Keratinocyte (primary cell): ENCODE data around the gene CBLN3. TPM values are rescaled to one million over a fixed set of nuclear protein-coding genes. Genes with fewer than 3 reads are reported as not detected.

Experiments used
- DNase-seq: peaks from one replicate; pipeline ENCODE4 v3.0.0-alpha.2; 2011; ENCODE audit warnings: low read depth, missing footprints, low spot score
- FAIRE-seq: peaks from 2 replicates; lab custom pipeline; 2011; peaks lifted over from hg19 to GRCh38; lab: Jason Lieb, UNC
- H2AFZ ChIP-seq: 2 replicates; pipeline ENCODE4 v1.6.0; 2012; ENCODE audit warnings: low read length, control low read depth, inconsistent platforms; ENCODE audit not compliant: control insufficient read depth
- H3K27ac ChIP-seq: 2 replicates; pipeline ENCODE4 v1.5.1; 2011; ENCODE audit warnings: low read length; ENCODE audit not compliant: control insufficient read depth, insufficient read depth
- H3K27me3 ChIP-seq: 3 replicates; pipeline ENCODE4 v1.6.0; 2011; ENCODE audit warnings: low read length; ENCODE audit not compliant: control insufficient read depth, insufficient read depth; ENCODE audit errors: extremely low read depth
- H3K36me3 ChIP-seq, 2 experiments: 2 replicates in 1 of 2; 3 replicates in 1 of 2; pipeline ENCODE4 v1.5.1; 2011; ENCODE audit warnings: low read length in 2 of 2, mild to moderate bottlenecking in 1 of 2; ENCODE audit not compliant: control insufficient read depth in 2 of 2, insufficient read depth in 2 of 2; ENCODE audit errors: extremely low read depth in 1 of 2
- H3K4me1 ChIP-seq: 3 replicates; pipeline ENCODE4 v1.5.1; 2011; ENCODE audit warnings: low read length; ENCODE audit not compliant: control insufficient read depth, insufficient read depth; ENCODE audit errors: extremely low read depth
- H3K4me2 ChIP-seq: 3 replicates; pipeline ENCODE4 v1.6.0; 2011; ENCODE audit warnings: low read depth, low read length; ENCODE audit not compliant: control insufficient read depth, insufficient read depth; ENCODE audit errors: extremely low read depth
- H3K4me3 ChIP-seq, 3 experiments: fragments of 200-600 bp in 1 of 3; sonication (generic) in 1 of 3; 2 replicates in 2 of 3; 3 replicates in 1 of 3; pipeline ENCODE4 v1.5.1; 2011 to 2016; ENCODE audit warnings: low read length in 3 of 3, mild to moderate bottlenecking in 3 of 3, control low read depth in 2 of 3, inconsistent platforms in 1 of 3, low read depth in 1 of 3, mixed read lengths in 1 of 3, mixed run types in 1 of 3, moderate library complexity in 1 of 3; ENCODE audit not compliant: control insufficient read depth in 2 of 3, insufficient read depth in 2 of 3; ENCODE audit errors: extremely low read depth in 1 of 3
- H3K79me2 ChIP-seq: 2 replicates; pipeline ENCODE4 v1.6.0; 2012; ENCODE audit warnings: low read length; ENCODE audit not compliant: control insufficient read depth, insufficient read depth
- H3K9ac ChIP-seq: 3 replicates; pipeline ENCODE4 v1.6.0; 2011; ENCODE audit warnings: low read length; ENCODE audit not compliant: control insufficient read depth, insufficient read depth; ENCODE audit errors: extremely low read depth
- H3K9me1 ChIP-seq: 3 replicates; pipeline ENCODE4 v1.6.0; 2011; ENCODE audit warnings: low read length; ENCODE audit not compliant: control insufficient read depth, insufficient read depth; ENCODE audit errors: extremely low read depth
- H3K9me3 ChIP-seq: 2 replicates; pipeline ENCODE4 v1.5.1; 2012; ENCODE audit warnings: low read depth, low read length; ENCODE audit not compliant: control insufficient read depth
- H4K20me1 ChIP-seq: 3 replicates; pipeline ENCODE4 v1.6.0; 2011; ENCODE audit warnings: low read length; ENCODE audit not compliant: control insufficient read depth, insufficient read depth; ENCODE audit errors: extremely low read depth
- EZH2 ChIP-seq: IDR thresholded peaks from one replicate; pipeline ENCODE4 v1.6.1; 2012; ENCODE audit warnings: inconsistent platforms, mild to moderate bottlenecking, low read length, moderate library complexity
- dilution Hi-C: fragments of 300-500 bp; cut with MboI; formaldehyde crosslinking; loops from one replicate; pipeline ENCODE4 v1.7.0; 2020; ENCODE audit warnings: low sequenced_read_pairs; ENCODE audit not compliant: extremely low pct_ligation_motif_present
- polyA plus RNA-seq, 5 experiments: library from polyadenylated mRNA; depleted of rRNA in 3 of 5; stranded (reverse) in 3 of 5; stranded (forward) in 1 of 5; unstranded in 1 of 5; fragments of >200 nt; gene quantifications; 1 replicate in 1 of 5; 2 replicates in 3 of 5; 3 replicates in 1 of 5; pipeline versions ENCODE4 v1.2.1 to v1.2.3, GENCODE V29; 2011 to 2012; ENCODE audit warnings: missing spikeins in 2 of 5, low read depth in 1 of 5, low replicate concordance in 1 of 5
- TF ChIP-seq, protein P1 (sequence below), 3 experiments: IDR thresholded peaks in 1 of 3; conservative IDR thresholded peaks in 1 of 3; optimal IDR thresholded peaks in 1 of 3; 2 replicates in 2 of 3; 3 replicates in 1 of 3; pipeline versions ENCODE3 to v1.5.1; 2011; ENCODE audit warnings: low read length in 3 of 3, mild to moderate bottlenecking in 3 of 3, moderate library complexity in 2 of 3, control low read depth in 1 of 3, inconsistent platforms in 1 of 3; ENCODE audit not compliant: insufficient read depth in 2 of 3; ENCODE audit errors: extremely low read depth in 1 of 3

Gene CBLN3
- polyA plus RNA-seq, 1 donor (not counting 4 experiments of a cell fraction or from before 2014, with no cell fraction given) = 1.6 TPM

DNA sequence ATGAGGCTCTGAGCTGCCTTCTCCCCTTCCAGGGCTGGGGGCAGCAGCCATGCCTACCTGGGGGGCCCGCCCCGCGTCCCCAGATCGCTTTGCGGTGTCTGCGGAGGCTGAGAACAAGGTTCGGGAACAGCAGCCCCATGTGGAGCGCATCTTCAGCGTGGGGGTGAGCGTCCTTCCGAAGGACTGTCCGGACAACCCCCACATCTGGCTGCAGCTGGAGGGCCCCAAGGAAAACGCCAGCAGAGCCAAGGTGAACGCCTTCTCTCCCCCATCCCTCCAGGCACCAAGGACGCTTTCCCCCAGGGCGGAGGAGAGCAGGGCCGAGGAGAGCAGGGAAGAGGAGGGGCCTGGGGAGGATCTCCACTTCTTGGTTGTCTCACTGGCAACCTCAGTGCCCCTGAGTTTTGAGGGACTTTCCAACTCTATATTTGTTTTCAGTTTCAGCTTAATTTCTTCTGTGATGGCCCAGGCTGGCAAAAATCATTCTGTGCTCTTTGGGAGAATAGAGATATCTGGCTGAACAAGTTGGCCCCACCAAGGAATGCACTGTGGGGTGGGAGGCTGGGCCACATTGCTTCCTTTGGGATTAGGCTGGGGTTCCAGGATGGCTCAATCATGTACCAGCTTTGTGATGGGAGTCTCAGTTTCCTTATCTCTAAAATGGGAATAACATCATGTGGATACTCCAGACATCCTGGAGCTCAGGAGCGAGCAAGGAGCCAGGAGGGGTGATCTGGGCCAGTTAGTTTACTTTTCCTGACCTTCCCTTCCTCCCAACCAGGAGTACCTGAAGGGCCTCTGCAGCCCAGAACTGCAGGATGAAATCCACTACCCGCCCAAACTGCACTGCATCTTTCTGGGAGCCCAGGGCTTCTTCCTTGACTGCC lies 1.5 kb upstream of the CBLN3 start:
- Histone ChIP-seq H4K20me1 (no peaks in the 10 kb centered on the region), H3K4me3 (peak overlapping the region; percentile 62 to 96 (median 78)), H3K27ac (peak overlapping the region; percentile 94), H3K36me3 (peaks cover 15 to 27% of the 10 kb centered on the region in 2 experiments), H3K9me1 (no peaks in the 10 kb centered on the region), H3K4me1 (peaks cover 42% of the 10 kb centered on the region), H3K79me2 (peaks cover 25% of the 10 kb centered on the region), H3K9me3 (no peaks in the 10 kb centered on the region), H3K9ac (peak overlapping the region; percentile 95), H3K27me3 (no peaks in the 10 kb centered on the region), H3K4me2 (peak overlapping the region; percentile 94), H2AFZ (no peak overlapping the region)
- no peak for FAIRE-seq
- no peak for DNase-seq
- dilution Hi-C loops = no loop called here
- TF ChIP-seq, protein P1, sequence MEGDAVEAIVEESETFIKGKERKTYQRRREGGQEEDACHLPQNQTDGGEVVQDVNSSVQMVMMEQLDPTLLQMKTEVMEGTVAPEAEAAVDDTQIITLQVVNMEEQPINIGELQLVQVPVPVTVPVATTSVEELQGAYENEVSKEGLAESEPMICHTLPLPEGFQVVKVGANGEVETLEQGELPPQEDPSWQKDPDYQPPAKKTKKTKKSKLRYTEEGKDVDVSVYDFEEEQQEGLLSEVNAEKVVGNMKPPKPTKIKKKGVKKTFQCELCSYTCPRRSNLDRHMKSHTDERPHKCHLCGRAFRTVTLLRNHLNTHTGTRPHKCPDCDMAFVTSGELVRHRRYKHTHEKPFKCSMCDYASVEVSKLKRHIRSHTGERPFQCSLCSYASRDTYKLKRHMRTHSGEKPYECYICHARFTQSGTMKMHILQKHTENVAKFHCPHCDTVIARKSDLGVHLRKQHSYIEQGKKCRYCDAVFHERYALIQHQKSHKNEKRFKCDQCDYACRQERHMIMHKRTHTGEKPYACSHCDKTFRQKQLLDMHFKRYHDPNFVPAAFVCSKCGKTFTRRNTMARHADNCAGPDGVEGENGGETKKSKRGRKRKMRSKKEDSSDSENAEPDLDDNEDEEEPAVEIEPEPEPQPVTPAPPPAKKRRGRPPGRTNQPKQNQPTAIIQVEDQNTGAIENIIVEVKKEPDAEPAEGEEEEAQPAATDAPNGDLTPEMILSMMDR (optimal IDR thresholded peaks at IDR 0.05 in 1 of 3, IDR thresholded peaks at IDR 0.05 in 1 of 3, conservative IDR thresholded peaks at IDR 0.05 in 1 of 3; ENCODE audit: extremely low read depth in 1 of 3, insufficient read depth in 2 of 3, low read length in 3 of 3) = no peak
- TF ChIP-seq EZH2 = no peak

DNA sequence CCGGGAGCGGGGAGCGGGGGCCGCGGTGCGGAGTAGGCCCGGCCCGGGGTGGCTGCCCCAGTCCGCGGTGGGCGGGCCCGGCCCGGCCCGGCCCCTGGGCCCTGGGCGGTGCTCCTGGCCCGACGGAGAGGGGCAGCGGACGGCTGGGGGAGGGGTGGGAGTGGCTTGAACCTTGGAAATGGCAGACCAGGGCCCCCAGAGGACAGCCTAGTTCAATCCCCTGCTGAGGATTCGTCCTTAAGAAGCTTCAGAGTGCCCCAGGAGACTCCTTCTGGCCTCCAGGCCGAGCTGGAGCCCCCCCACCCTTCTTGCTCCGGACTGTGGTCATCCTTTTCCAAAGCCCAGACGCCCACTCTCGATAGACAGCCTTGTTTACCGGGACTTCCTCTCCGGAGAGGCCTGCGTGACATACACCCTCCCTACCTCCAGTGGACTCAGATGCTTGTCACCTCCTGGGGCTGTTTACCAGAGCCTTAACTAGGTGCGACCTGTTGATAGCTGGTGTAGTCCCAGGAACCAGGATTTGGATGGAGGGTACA lies 744 bp upstream of the CBLN3 start:
- Histone ChIP-seq H2AFZ (no peak overlapping the region), H3K36me3 (peaks cover 13 to 27% of the 10 kb centered on the region in 2 experiments), H3K9me1 (no peaks in the 10 kb centered on the region), H3K27ac (peak overlapping the region; percentile 94), H3K9ac (peak overlapping the region; percentile 95), H3K4me3 (peak overlapping the region; percentile 62 to 96 (median 78)), H3K79me2 (peaks cover 25% of the 10 kb centered on the region), H4K20me1 (no peaks in the 10 kb centered on the region), H3K4me1 (peaks cover 49% of the 10 kb centered on the region), H3K27me3 (no peaks in the 10 kb centered on the region), H3K4me2 (peak overlapping the region; percentile 94), H3K9me3 (no peaks in the 10 kb centered on the region)
- dilution Hi-C loops = no loop called here
- no peak for FAIRE-seq
- TF ChIP-seq, protein P1 (optimal IDR thresholded peaks at IDR 0.05 in 1 of 3, IDR thresholded peaks at IDR 0.05 in 1 of 3, conservative IDR thresholded peaks at IDR 0.05 in 1 of 3; ENCODE audit: extremely low read depth in 1 of 3, insufficient read depth in 2 of 3, low read length in 3 of 3) = no peak
- no peak for TF ChIP-seq EZH2
- no peak for DNase-seq
